Measurements from ENCODE around the gene DOCK1. TPM values are rescaled to one million over a fixed set of nuclear protein-coding genes. Genes with fewer than 3 reads are reported as not detected.

DOCK1 gene
- total RNA-seq, 2 experiments from 2014 or later: not detected

DNA sequence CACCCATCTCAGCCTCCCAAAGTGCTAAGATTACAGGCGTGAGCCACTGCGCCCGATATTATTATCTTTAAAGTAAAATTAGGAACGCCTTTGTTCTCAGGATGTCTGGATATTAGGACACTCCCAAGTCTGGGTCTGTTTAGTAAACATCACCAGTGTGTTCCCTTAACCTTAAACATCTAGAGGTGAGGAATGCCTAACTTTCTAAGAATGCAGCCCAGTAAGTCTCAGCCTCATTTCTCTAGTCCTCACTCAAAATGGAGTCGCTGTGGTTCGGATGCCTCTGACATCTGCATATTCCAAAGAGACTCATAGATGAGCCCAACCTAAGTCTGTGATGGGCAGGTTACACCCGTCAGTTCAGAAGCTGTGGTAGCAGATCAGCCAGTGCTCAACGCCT is 295.4 kb downstream of the DOCK1 start:
- TF ChIP-seq, protein P1, sequence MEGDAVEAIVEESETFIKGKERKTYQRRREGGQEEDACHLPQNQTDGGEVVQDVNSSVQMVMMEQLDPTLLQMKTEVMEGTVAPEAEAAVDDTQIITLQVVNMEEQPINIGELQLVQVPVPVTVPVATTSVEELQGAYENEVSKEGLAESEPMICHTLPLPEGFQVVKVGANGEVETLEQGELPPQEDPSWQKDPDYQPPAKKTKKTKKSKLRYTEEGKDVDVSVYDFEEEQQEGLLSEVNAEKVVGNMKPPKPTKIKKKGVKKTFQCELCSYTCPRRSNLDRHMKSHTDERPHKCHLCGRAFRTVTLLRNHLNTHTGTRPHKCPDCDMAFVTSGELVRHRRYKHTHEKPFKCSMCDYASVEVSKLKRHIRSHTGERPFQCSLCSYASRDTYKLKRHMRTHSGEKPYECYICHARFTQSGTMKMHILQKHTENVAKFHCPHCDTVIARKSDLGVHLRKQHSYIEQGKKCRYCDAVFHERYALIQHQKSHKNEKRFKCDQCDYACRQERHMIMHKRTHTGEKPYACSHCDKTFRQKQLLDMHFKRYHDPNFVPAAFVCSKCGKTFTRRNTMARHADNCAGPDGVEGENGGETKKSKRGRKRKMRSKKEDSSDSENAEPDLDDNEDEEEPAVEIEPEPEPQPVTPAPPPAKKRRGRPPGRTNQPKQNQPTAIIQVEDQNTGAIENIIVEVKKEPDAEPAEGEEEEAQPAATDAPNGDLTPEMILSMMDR (IDR thresholded peaks at IDR 0.05): no peak
- no peak overlapping the region for H3K4me3 ChIP-seq (ENCODE audit: low read length)
- no peak overlapping the region for H3K27ac ChIP-seq (ENCODE audit: low read depth in 1 of 2, low read length in 2 of 2)
- DNase-seq (no peak), ATAC-seq (ENCODE audit: poor library complexity) (no peak)
- intact Hi-C loops (cut with DNase I, micrococcal nuclease): no loop called here
- CTCF ChIA-PET: no interaction called here
- Mint-ChIP-seq H3K27ac (no peak overlapping the region), H3K4me1 (ENCODE audit: low read depth) (no peaks in the 10 kb centered on the region), H3K4me3 (no peak overlapping the region), H3K27me3 (peaks cover 30% of the 10 kb centered on the region), H3K36me3 (ENCODE audit: low read depth) (no peaks in the 10 kb centered on the region), H3K9me3 (no peaks in the 10 kb centered on the region)
- H3K36me3 ChIP-seq (ENCODE audit: insufficient read depth, low read length): no peaks in the 10 kb centered on the region
- H3K4me1 ChIP-seq (ENCODE audit: insufficient read depth, low read length): no peaks in the 10 kb centered on the region
- H3K27me3 ChIP-seq (ENCODE audit: control insufficient read depth in 1 of 2, insufficient read depth in 2 of 2, low read length in 2 of 2): peaks cover 13 to 22% of the 10 kb centered on the region in 2 experiments
- H3K9me3 ChIP-seq (ENCODE audit: control insufficient read depth in 1 of 2, insufficient read depth in 1 of 2, low read length in 2 of 2): peaks cover 0 to 10% of the 10 kb centered on the region in 2 experiments
- POLR2A ChIA-PET: no interaction called here

DNA sequence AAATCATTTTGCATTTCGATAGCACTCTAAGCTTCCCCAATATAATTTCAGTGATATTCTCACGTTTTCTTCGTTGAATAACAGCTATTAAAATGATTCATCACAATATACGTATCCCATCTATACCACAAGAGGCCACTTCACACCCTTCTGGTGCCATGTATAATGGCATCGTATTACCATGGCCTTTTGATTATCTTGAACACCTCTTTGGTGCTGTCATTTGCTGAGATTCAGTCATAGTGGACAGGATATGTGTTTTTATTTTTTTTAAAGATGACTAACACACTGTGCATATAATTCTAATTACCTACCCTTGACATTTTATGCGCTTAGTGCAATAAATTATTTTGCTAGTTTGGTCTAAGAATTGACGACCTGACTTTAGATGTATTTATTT is 297.8 kb downstream of the DOCK1 start:
- no peaks in the 10 kb centered on the region for H3K4me1 Mint-ChIP-seq (ENCODE audit: low read depth)
- peaks cover 17% of the 10 kb centered on the region for H3K27me3 Mint-ChIP-seq
- H3K4me3 ChIP-seq (ENCODE audit: low read length): no peak overlapping the region
- peaks cover 7% of the 10 kb centered on the region in 2 experiments for H3K27me3 ChIP-seq (ENCODE audit: control insufficient read depth in 1 of 2, insufficient read depth in 2 of 2, low read length in 2 of 2)
- CTCF ChIA-PET: no interaction called here
- H3K36me3 ChIP-seq (ENCODE audit: insufficient read depth, low read length): no peaks in the 10 kb centered on the region
- H3K4me1 ChIP-seq (ENCODE audit: insufficient read depth, low read length): no peaks in the 10 kb centered on the region
- POLR2A ChIA-PET: no interaction called here
- intact Hi-C loops (cut with DNase I, micrococcal nuclease): no loop called here
- no peak for DNase-seq
- no peaks in the 10 kb centered on the region for H3K36me3 Mint-ChIP-seq (ENCODE audit: low read depth)
- H3K9me3 Mint-ChIP-seq: no peaks in the 10 kb centered on the region
- ATAC-seq (ENCODE audit: poor library complexity): no peak
- H3K27ac Mint-ChIP-seq: no peak overlapping the region
- peaks cover 0 to 3% of the 10 kb centered on the region in 2 experiments for H3K9me3 ChIP-seq (ENCODE audit: control insufficient read depth in 1 of 2, insufficient read depth in 1 of 2, low read length in 2 of 2)
- TF ChIP-seq, protein P1 (IDR thresholded peaks at IDR 0.05): no peak
- no peak overlapping the region for H3K27ac ChIP-seq (ENCODE audit: low read depth in 1 of 2, low read length in 2 of 2)
- H3K4me3 Mint-ChIP-seq: no peak overlapping the region

DNA sequence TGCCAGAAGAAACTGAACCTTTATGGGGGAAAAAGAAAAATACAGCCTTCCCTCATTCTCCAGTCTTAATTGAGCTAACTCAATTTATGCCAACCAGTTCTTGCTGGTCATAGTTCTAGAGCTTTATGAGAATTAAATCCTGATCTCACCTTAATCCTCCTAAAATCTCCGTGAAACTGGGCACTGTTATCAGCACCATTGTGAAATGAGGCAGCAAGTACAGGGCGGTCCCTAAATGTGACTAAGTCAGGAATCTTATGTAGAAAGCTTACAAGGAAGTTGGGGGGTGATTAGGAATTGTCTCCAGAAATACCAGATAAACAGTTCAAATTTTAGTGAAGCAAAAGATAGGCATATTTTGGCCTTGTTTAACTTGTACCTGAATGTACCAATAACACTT is 301.9 kb downstream of the DOCK1 start:
- intact Hi-C loops (cut with DNase I, micrococcal nuclease): no loop called here
- POLR2A ChIA-PET: no interaction called here
- Mint-ChIP-seq H3K27ac (no peak overlapping the region), H3K27me3 (no peaks in the 10 kb centered on the region), H3K36me3 (ENCODE audit: low read depth) (no peaks in the 10 kb centered on the region), H3K9me3 (no peaks in the 10 kb centered on the region), H3K4me3 (no peak overlapping the region), H3K4me1 (ENCODE audit: low read depth) (no peaks in the 10 kb centered on the region)
- Histone ChIP-seq H3K4me1 (ENCODE audit: insufficient read depth, low read length) (no peaks in the 10 kb centered on the region), H3K9me3 (ENCODE audit: control insufficient read depth in 1 of 2, insufficient read depth in 1 of 2, low read length in 2 of 2) (peaks cover 0 to 6% of the 10 kb centered on the region in 2 experiments), H3K27me3 (ENCODE audit: control insufficient read depth in 1 of 2, insufficient read depth in 2 of 2, low read length in 2 of 2) (no peaks in the 10 kb centered on the region), H3K27ac (ENCODE audit: low read depth in 1 of 2, low read length in 2 of 2) (no peak overlapping the region), H3K4me3 (ENCODE audit: low read length) (no peak overlapping the region), H3K36me3 (ENCODE audit: insufficient read depth, low read length) (no peaks in the 10 kb centered on the region)
- DNase-seq (no peak), ATAC-seq (ENCODE audit: poor library complexity) (no peak)
- TF ChIP-seq, protein P1 (IDR thresholded peaks at IDR 0.05): no peak
- CTCF ChIA-PET: no interaction called here
